ENCODE measurements around the gene ACTR10.
A peak's percentile ranks its signal among the peaks of the same experiment; 100 is the strongest.
"Not testable (repeated sequence)": the region's sequence is repeated elsewhere in the genome, so short reads cannot be mapped to it uniquely, and the experiment has no call there.

The ACTR10 gene

GRCh38 chr14:58227096-58227819 lies 27.3 kb downstream of the ACTR10 start:
- DNase-seq = no peak

GRCh38 chr14:58238252-58239243 lies 38.6 kb downstream of the ACTR10 start:
- no peak for DNase-seq

GRCh38 chr14:58239244-58240195 lies 39.6 kb downstream of the ACTR10 start:
- peak; percentile 40 for DNase-seq

GRCh38 chr14:58243790-58244555 lies 44.0 kb downstream of the ACTR10 start:
- DNase-seq = peak; percentile 64

- peak; percentile 99 for DNase-seq
Observed at GRCh38 chr14:58244556-58245387, 44.8 kb downstream of the ACTR10 start, which contains the start of gene PSMA3. TSS of gene PSMA3 (plus strand) at chr14:58244843. CDS start at chr14:58244921, 78 bp downstream.

GRCh38 chr14:58245562-58245961 lies 45.6 kb downstream of the ACTR10 start:
- no peak for DNase-seq

- DNase-seq = no peak
Observed at GRCh38 chr14:58249611-58250010, 49.7 kb downstream of the ACTR10 start.

GRCh38 chr14:58258156-58258555 lies 58.2 kb downstream of the ACTR10 start:
- DNase-seq = no peak

GRCh38 chr14:58262005-58262404 lies 62.1 kb downstream of the ACTR10 start:
- not testable (repeated sequence) for DNase-seq

GRCh38 chr14:58265401-58265800 lies 65.5 kb downstream of the ACTR10 start:
- DNase-seq = no peak

- DNase-seq = no peak
Observed at GRCh38 chr14:58270628-58271027, 70.7 kb downstream of the ACTR10 start.

- DNase-seq = no peak
Observed at GRCh38 chr14:58272588-58273372, 72.8 kb downstream of the ACTR10 start.

- no peak for DNase-seq
Observed at GRCh38 chr14:58274881-58275280, 74.9 kb downstream of the ACTR10 start.

GRCh38 chr14:58275527-58276190 lies 75.7 kb downstream of the ACTR10 start:
- DNase-seq = no peak

GRCh38 chr14:58276208-58276607 lies 76.3 kb downstream of the ACTR10 start:
- no peak for DNase-seq

- DNase-seq = no peak
Observed at GRCh38 chr14:58278177-58278576, 78.2 kb downstream of the ACTR10 start.

GRCh38 chr14:58280954-58281787 lies 81.2 kb downstream of the ACTR10 start:
- DNase-seq = no peak

GRCh38 chr14:58281969-58282368 lies 82.0 kb downstream of the ACTR10 start:
- no peak for DNase-seq

Data from NCI-H2171 (cell line).